HL-60 (cell line): ENCODE measurements around the gene TMC1.

Experiments
- GABPA ChIP-seq: IDR thresholded peaks from 2 replicates; pipeline ENCODE4 v1.6.1; 2012; ENCODE audit warnings: low read depth
- POLR2AphosphoS5 ChIP-seq: IDR thresholded peaks from 2 replicates; pipeline ENCODE4 v1.6.1; 2012; ENCODE audit warnings: low read depth
- TF ChIP-seq, protein P1 (sequence below): IDR thresholded peaks from one replicate; pipeline ENCODE4 v1.5.1; 2011; ENCODE audit warnings: low read length, control low read depth, inconsistent platforms; ENCODE audit not compliant: insufficient read depth
- TF ChIP-seq, protein P2 (sequence below): IDR thresholded peaks from 2 replicates; pipeline ENCODE4 v1.6.1; 2012; ENCODE audit warnings: low read depth; ENCODE audit not compliant: insufficient replicate concordance

DNA sequence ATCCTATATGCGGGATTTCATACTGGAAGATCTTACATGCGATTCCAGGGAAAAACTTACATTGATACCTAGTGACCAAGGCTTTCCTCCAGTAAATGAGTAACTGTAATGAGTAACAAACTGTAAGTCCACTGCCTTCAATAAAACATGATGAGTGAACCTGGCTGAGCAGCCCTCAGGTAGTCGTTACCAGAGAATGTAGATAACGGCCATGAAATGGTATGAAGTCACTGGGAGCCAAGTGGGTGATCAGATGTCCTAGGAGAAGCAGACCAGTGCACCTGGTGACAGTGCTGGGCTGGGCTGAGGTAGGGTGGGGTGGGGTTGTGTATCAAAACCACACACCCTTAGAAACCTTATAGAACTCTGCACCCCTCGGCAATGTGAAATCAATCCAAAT lies 227.9 kb downstream of the TMC1 start:
- TF ChIP-seq, protein P1, sequence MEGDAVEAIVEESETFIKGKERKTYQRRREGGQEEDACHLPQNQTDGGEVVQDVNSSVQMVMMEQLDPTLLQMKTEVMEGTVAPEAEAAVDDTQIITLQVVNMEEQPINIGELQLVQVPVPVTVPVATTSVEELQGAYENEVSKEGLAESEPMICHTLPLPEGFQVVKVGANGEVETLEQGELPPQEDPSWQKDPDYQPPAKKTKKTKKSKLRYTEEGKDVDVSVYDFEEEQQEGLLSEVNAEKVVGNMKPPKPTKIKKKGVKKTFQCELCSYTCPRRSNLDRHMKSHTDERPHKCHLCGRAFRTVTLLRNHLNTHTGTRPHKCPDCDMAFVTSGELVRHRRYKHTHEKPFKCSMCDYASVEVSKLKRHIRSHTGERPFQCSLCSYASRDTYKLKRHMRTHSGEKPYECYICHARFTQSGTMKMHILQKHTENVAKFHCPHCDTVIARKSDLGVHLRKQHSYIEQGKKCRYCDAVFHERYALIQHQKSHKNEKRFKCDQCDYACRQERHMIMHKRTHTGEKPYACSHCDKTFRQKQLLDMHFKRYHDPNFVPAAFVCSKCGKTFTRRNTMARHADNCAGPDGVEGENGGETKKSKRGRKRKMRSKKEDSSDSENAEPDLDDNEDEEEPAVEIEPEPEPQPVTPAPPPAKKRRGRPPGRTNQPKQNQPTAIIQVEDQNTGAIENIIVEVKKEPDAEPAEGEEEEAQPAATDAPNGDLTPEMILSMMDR = no peak
- TF ChIP-seq, protein P2, sequence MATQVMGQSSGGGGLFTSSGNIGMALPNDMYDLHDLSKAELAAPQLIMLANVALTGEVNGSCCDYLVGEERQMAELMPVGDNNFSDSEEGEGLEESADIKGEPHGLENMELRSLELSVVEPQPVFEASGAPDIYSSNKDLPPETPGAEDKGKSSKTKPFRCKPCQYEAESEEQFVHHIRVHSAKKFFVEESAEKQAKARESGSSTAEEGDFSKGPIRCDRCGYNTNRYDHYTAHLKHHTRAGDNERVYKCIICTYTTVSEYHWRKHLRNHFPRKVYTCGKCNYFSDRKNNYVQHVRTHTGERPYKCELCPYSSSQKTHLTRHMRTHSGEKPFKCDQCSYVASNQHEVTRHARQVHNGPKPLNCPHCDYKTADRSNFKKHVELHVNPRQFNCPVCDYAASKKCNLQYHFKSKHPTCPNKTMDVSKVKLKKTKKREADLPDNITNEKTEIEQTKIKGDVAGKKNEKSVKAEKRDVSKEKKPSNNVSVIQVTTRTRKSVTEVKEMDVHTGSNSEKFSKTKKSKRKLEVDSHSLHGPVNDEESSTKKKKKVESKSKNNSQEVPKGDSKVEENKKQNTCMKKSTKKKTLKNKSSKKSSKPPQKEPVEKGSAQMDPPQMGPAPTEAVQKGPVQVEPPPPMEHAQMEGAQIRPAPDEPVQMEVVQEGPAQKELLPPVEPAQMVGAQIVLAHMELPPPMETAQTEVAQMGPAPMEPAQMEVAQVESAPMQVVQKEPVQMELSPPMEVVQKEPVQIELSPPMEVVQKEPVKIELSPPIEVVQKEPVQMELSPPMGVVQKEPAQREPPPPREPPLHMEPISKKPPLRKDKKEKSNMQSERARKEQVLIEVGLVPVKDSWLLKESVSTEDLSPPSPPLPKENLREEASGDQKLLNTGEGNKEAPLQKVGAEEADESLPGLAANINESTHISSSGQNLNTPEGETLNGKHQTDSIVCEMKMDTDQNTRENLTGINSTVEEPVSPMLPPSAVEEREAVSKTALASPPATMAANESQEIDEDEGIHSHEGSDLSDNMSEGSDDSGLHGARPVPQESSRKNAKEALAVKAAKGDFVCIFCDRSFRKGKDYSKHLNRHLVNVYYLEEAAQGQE = no peak
- no peak for TF ChIP-seq POLR2AphosphoS5
- TF ChIP-seq GABPA = no peak
